WTC11 (cell line): ENCODE results near the gene NBEA. TPM values are rescaled to one million over a fixed set of nuclear protein-coding genes. Genes with fewer than 3 reads are reported as not detected.

Source experiments
- ATAC-seq: fragments of 200-7000 bp; cut with Tn5 transposase; 2 replicates; pipeline ENCODE4 v1.10.0; 2021; ENCODE audit warnings: mild to moderate bottlenecking, moderate library complexity
- CTCF ChIA-PET: fragments of 300-600 bp; sonication (Branson Sonifier 250); formaldehyde crosslinking; loops from one replicate; lab custom pipeline; 2021; ENCODE audit warnings: antibody characterized with exemption; lab: Charles Lee
- POLR2A ChIA-PET: fragments of 350-600 bp; sonication (Branson Sonifier 250); formaldehyde crosslinking; loops from one replicate; lab custom pipeline; 2021; ENCODE audit warnings: antibody characterized with exemption; lab: Charles Lee
- DNase-seq: peaks from one replicate; pipeline ENCODE4 v3.0.0; 2021; ENCODE audit warnings: low spot score
- H3K27ac Mint-ChIP-seq: 2 replicates; pipeline ENCODE4 v1.8.0; 2021; ENCODE audit warnings: mixed read lengths
- H3K27me3 Mint-ChIP-seq: 2 replicates; pipeline ENCODE4 v1.8.0; 2021; ENCODE audit warnings: low read depth, mild to moderate bottlenecking, moderate library complexity, mixed read lengths
- H3K36me3 Mint-ChIP-seq: 2 replicates; pipeline ENCODE4 v1.8.0; 2021; ENCODE audit warnings: mixed read lengths
- H3K4me1 Mint-ChIP-seq: 2 replicates; pipeline ENCODE4 v1.8.0; 2022; ENCODE audit warnings: mixed read lengths
- H3K4me3 Mint-ChIP-seq: 2 replicates; pipeline ENCODE4 v1.8.0; 2021; ENCODE audit warnings: mild to moderate bottlenecking, moderate library complexity, mixed read lengths
- H3K9me3 Mint-ChIP-seq: 2 replicates; pipeline ENCODE4 v1.8.0; 2021; ENCODE audit warnings: mixed read lengths
- CDX4 ChIP-seq: fragments of 250-450 bp; sonication (Bioruptor Pico); IDR thresholded peaks from 2 replicates; pipeline ENCODE4 v1.9.0; 2021; ENCODE audit warnings: moderate library complexity, mild to moderate bottlenecking, inconsistent platforms, borderline replicate concordance
- CREB1 ChIP-seq: sonication (generic); formaldehyde crosslinking; IDR thresholded peaks from 2 replicates; pipeline ENCODE4 v1.8.0; 2023; ENCODE audit warnings: mild to moderate bottlenecking, missing genetic modification reagents
- GRHL2 ChIP-seq: fragments of 250-450 bp; sonication (Bioruptor Pico); IDR thresholded peaks from 2 replicates; pipeline ENCODE4 v1.8.0; 2022; ENCODE audit warnings: mild to moderate bottlenecking, moderate library complexity; ENCODE audit not compliant: insufficient replicate concordance, severe bottlenecking
- NFATC4 ChIP-seq: fragments of 250-450 bp; sonication (Bioruptor Pico); IDR thresholded peaks from 2 replicates; pipeline ENCODE4 v1.9.0; 2021; ENCODE audit warnings: mild to moderate bottlenecking
- NFYB ChIP-seq: sonication (generic); formaldehyde crosslinking; conservative IDR thresholded peaks from 2 replicates; pipeline ENCODE4 v1.8.0; 2022; ENCODE audit warnings: low read depth, missing genetic modification reagents
- OVOL2 ChIP-seq: fragments of 250-450 bp; sonication (Bioruptor Pico); IDR thresholded peaks from 2 replicates; pipeline ENCODE4 v1.9.0; 2021; ENCODE audit warnings: mild to moderate bottlenecking, borderline replicate concordance
- SMAD3 ChIP-seq: sonication (generic); formaldehyde crosslinking; IDR thresholded peaks from 2 replicates; pipeline ENCODE4 v1.8.0; 2022; ENCODE audit warnings: missing genetic modification reagents, mild to moderate bottlenecking, borderline replicate concordance
- SOX15 ChIP-seq: fragments of 250-450 bp; sonication (Bioruptor Pico); IDR thresholded peaks from 2 replicates; pipeline ENCODE4 v1.9.0; 2021; ENCODE audit warnings: mild to moderate bottlenecking
- TCF7 ChIP-seq: sonication (generic); formaldehyde crosslinking; IDR thresholded peaks from 2 replicates; pipeline ENCODE4 v1.8.0; 2022; ENCODE audit warnings: mild to moderate bottlenecking, low read depth, missing genetic modification reagents, moderate library complexity
- TP53 ChIP-seq: sonication (generic); formaldehyde crosslinking; IDR thresholded peaks from 2 replicates; pipeline ENCODE4 v1.8.1; 2023; ENCODE audit warnings: mild to moderate bottlenecking, missing genetic modification reagents
- ZNF219 ChIP-seq: sonication (generic); formaldehyde crosslinking; IDR thresholded peaks from 2 replicates; pipeline ENCODE4 v1.8.0; 2023; ENCODE audit warnings: missing genetic modification reagents, mild to moderate bottlenecking, borderline replicate concordance
- ZNF396 ChIP-seq: fragments of 250-450 bp; sonication (Bioruptor Pico); IDR thresholded peaks from 2 replicates; pipeline ENCODE4 v1.8.0; 2021; ENCODE audit warnings: mild to moderate bottlenecking, moderate library complexity, borderline replicate concordance
- ZNF416 ChIP-seq: fragments of 250-450 bp; sonication (Bioruptor Pico); IDR thresholded peaks from 2 replicates; pipeline ENCODE4 v1.9.0; 2021; ENCODE audit warnings: mild to moderate bottlenecking, inconsistent platforms
- total RNA-seq: library from RNA; stranded (reverse); gene quantifications from 3 replicates; pipeline ENCODE4 v1.2.3, GENCODE V29; 2021
- TF ChIP-seq, protein P1 (sequence below): sonication (generic); formaldehyde crosslinking; IDR thresholded peaks from 2 replicates; pipeline ENCODE4 v1.8.0; 2022; ENCODE audit warnings: mild to moderate bottlenecking, missing genetic modification reagents
- TF ChIP-seq, protein P2 (sequence below): fragments of 250-450 bp; sonication (Bioruptor Pico); IDR thresholded peaks from 2 replicates; pipeline ENCODE4 v1.9.0; 2021; ENCODE audit warnings: mild to moderate bottlenecking
- TF ChIP-seq, protein P3 (sequence below): sonication (generic); formaldehyde crosslinking; conservative IDR thresholded peaks from 2 replicates; pipeline ENCODE4 v1.8.1; 2023; ENCODE audit warnings: mild to moderate bottlenecking, low read depth, missing genetic modification reagents, moderate library complexity
- TF ChIP-seq, protein P4 (sequence below): sonication (generic); formaldehyde crosslinking; IDR thresholded peaks from 2 replicates; pipeline ENCODE4 v1.8.1; 2022; ENCODE audit warnings: mild to moderate bottlenecking, moderate library complexity, missing genetic modification reagents
- TF ChIP-seq, protein P5 (sequence below): sonication (generic); formaldehyde crosslinking; IDR thresholded peaks from 2 replicates; pipeline ENCODE4 v1.8.0; 2023; ENCODE audit warnings: missing genetic modification reagents

The NBEA gene
- total RNA-seq, 1 experiment from 2014 or later = 20.9 TPM

DNA sequence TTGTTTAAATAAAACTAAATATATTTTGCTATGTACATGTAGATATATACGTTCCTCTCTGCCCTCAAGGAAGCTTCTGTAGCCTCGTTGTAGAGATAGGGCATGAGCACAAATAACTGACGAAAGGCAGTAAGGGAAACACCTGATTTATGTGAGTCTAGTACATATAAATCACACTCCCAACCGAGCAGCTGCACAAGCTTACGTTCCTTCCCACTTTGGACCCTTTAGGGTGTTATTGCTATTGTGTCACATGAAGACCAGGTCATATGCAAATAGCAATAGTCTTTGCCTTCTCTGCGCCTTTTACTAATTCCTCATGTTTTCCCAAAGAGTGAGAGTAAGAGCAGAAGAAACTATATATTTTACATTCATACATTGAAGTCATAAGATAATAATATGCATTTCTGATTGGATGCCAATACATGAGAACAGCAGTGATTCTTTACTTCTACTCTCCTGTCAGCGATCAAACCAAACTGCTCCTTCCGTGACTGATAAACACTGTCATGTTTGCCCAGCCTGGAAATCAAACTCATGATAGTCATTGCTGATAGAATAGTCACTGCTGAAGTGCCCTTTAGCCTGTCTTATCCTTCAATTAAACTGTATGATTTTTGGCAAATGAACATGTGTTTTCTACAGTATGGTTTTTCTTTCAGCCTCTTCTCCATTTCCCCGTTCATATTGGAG lies 661.7 kb downstream of the NBEA start:
- TF ChIP-seq ZNF416 (no peak), CDX4 (CRISPR knock-in tag) (no peak), ZNF396 (no peak), TP53 (CRISPR knock-in tag) (no peak), NFYB (CRISPR knock-in tag) (no peak), SOX15 (CRISPR knock-in tag) (no peak), CREB1 (CRISPR knock-in tag) (no peak)
- TF ChIP-seq, protein P1, sequence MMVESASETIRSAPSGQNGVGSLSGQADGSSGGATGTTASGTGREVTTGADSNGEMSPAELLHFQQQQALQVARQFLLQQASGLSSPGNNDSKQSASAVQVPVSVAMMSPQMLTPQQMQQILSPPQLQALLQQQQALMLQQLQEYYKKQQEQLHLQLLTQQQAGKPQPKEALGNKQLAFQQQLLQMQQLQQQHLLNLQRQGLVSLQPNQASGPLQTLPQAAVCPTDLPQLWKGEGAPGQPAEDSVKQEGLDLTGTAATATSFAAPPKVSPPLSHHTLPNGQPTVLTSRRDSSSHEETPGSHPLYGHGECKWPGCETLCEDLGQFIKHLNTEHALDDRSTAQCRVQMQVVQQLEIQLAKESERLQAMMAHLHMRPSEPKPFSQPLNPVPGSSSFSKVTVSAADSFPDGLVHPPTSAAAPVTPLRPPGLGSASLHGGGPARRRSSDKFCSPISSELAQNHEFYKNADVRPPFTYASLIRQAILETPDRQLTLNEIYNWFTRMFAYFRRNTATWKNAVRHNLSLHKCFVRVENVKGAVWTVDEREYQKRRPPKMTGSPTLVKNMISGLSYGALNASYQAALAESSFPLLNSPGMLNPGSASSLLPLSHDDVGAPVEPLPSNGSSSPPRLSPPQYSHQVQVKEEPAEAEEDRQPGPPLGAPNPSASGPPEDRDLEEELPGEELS = no peak
- TF ChIP-seq, protein P2, sequence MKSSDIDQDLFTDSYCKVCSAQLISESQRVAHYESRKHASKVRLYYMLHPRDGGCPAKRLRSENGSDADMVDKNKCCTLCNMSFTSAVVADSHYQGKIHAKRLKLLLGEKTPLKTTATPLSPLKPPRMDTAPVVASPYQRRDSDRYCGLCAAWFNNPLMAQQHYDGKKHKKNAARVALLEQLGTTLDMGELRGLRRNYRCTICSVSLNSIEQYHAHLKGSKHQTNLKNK (CRISPR knock-in tag) = no peak
- no peak overlapping the region for H3K27ac Mint-ChIP-seq
- no peaks in the 10 kb centered on the region for H3K9me3 Mint-ChIP-seq
- H3K4me3 Mint-ChIP-seq = no peak overlapping the region
- peaks cover 14% of the 10 kb centered on the region for H3K4me1 Mint-ChIP-seq
- H3K36me3 Mint-ChIP-seq = no peaks in the 10 kb centered on the region
- POLR2A ChIA-PET = no interaction called here
- H3K27me3 Mint-ChIP-seq = no peaks in the 10 kb centered on the region
- DNase-seq (no peak), ATAC-seq (no peak)
- CTCF ChIA-PET = interaction anchor here (0.5 kb wide), 1 partner anchor 130 kb away, joined by 3 read pairs; no protein-coding TSS in a partner anchor

DNA sequence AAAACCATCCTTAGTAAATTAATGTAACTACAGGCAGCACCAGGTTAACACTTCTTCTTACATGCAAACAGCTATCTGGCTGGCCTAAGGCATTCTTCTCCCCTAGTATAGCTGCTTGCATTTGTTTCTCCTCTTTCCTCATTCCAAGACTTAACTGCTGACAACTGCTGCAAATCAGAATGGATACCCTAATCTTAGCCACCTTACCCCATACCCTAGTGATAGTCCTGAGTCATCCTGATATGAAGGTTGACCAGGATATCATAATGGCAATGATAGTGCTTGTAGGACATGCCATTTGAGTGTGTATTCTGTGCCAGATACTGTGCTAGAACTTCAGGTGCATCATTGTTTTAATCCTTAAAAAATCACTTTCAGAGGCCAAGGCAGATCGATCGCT lies 672.6 kb downstream of the NBEA start:
- H3K36me3 Mint-ChIP-seq = no peaks in the 10 kb centered on the region
- no peak overlapping the region for H3K4me3 Mint-ChIP-seq
- peaks cover 3% of the 10 kb centered on the region; the same call in 1 of the 2 replicates for H3K9me3 Mint-ChIP-seq
- POLR2A ChIA-PET = no interaction called here
- no peak; the same call in 1 of the 2 replicates for ATAC-seq
- no peak for DNase-seq
- peaks cover 6% of the 10 kb centered on the region; the same call in 1 of the 2 replicates for H3K4me1 Mint-ChIP-seq
- H3K27me3 Mint-ChIP-seq = no peaks in the 10 kb centered on the region
- CTCF ChIA-PET = no interaction called here
- TF ChIP-seq GRHL2 (CRISPR knock-in tag) (no peak), TCF7 (CRISPR knock-in tag) (no peak), NFATC4 (CRISPR knock-in tag) (no peak), SMAD3 (CRISPR knock-in tag) (no peak), OVOL2 (CRISPR knock-in tag) (no peak), ZNF219 (CRISPR knock-in tag) (no peak)
- TF ChIP-seq, protein P3, sequence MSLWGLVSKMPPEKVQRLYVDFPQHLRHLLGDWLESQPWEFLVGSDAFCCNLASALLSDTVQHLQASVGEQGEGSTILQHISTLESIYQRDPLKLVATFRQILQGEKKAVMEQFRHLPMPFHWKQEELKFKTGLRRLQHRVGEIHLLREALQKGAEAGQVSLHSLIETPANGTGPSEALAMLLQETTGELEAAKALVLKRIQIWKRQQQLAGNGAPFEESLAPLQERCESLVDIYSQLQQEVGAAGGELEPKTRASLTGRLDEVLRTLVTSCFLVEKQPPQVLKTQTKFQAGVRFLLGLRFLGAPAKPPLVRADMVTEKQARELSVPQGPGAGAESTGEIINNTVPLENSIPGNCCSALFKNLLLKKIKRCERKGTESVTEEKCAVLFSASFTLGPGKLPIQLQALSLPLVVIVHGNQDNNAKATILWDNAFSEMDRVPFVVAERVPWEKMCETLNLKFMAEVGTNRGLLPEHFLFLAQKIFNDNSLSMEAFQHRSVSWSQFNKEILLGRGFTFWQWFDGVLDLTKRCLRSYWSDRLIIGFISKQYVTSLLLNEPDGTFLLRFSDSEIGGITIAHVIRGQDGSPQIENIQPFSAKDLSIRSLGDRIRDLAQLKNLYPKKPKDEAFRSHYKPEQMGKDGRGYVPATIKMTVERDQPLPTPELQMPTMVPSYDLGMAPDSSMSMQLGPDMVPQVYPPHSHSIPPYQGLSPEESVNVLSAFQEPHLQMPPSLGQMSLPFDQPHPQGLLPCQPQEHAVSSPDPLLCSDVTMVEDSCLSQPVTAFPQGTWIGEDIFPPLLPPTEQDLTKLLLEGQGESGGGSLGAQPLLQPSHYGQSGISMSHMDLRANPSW (CRISPR knock-in tag) = no peak
- TF ChIP-seq, protein P1 = no peak
- TF ChIP-seq, protein P4, sequence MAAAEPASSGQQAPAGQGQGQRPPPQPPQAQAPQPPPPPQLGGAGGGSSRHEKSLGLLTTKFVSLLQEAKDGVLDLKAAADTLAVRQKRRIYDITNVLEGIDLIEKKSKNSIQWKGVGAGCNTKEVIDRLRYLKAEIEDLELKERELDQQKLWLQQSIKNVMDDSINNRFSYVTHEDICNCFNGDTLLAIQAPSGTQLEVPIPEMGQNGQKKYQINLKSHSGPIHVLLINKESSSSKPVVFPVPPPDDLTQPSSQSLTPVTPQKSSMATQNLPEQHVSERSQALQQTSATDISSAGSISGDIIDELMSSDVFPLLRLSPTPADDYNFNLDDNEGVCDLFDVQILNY (CRISPR knock-in tag) = no peak
- TF ChIP-seq, protein P5, sequence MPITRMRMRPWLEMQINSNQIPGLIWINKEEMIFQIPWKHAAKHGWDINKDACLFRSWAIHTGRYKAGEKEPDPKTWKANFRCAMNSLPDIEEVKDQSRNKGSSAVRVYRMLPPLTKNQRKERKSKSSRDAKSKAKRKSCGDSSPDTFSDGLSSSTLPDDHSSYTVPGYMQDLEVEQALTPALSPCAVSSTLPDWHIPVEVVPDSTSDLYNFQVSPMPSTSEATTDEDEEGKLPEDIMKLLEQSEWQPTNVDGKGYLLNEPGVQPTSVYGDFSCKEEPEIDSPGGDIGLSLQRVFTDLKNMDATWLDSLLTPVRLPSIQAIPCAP (CRISPR knock-in tag) = no peak
- H3K27ac Mint-ChIP-seq = no peak overlapping the region
